Measurements from ENCODE around the gene FXYD6. TPM values are rescaled to one million over a fixed set of nuclear protein-coding genes. Genes with fewer than 3 reads are reported as not detected.

FXYD6 gene
- polyA plus RNA-seq, 1 of the 3 experiments (the other 2 are of a cell fraction) = 1.4 TPM

GRCh38 chr11:117863383-117863782 lies 13.1 kb downstream of the FXYD6 start:
- Histone ChIP-seq H3K9ac (no peak overlapping the region), H4K20me1 (ENCODE audit: insufficient read depth) (no peaks in the 10 kb centered on the region), H3F3A (replicated peaks; ENCODE audit: insufficient read depth) (no peaks in the 10 kb centered on the region), H3K27me3 (ENCODE audit: insufficient read depth) (peaks cover 5% of the 10 kb centered on the region; the same call in 1 of the 2 replicates), H3K4me1 (ENCODE audit: control insufficient read depth in 1 of 2, insufficient read depth in 2 of 2, low read depth in 1 of 2, low read length in 1 of 2) (peaks cover 0 to 27% of the 10 kb centered on the region in 2 experiments; a peak in 2 of 4 replicates), H3K9me2 (no peaks in the 10 kb centered on the region), H3K4me3 (ENCODE audit: low read depth in 2 of 2, low read length in 1 of 2) (no peak overlapping the region), H3K9me3 (no peaks in the 10 kb centered on the region), H3K36me3 (replicated peaks in 1 of 2; ENCODE audit: control insufficient read depth in 1 of 2, insufficient read depth in 2 of 2, low read length in 1 of 2) (no peaks in the 10 kb centered on the region), H3K4me2 (no peak overlapping the region), H3K79me2 (ENCODE audit: insufficient read depth) (no peaks in the 10 kb centered on the region), H2AFZ (ENCODE audit: low read depth) (no peak overlapping the region), H3K27ac (ENCODE audit: low read depth in 2 of 2, low read length in 1 of 2) (no peak overlapping the region)
- ChIA-PET CTCF (interaction anchor here (4.2 kb wide), 1 partner anchor 83 kb away, joined by 36 read pairs; no protein-coding TSS in a partner anchor), POLR2A (no interaction called here)
- TF ChIP-seq ELF1 (IDR thresholded peaks at IDR 0.05) (no peak), JUND (IDR thresholded peaks at IDR 0.05) (no peak), NFIC (IDR thresholded peaks at IDR 0.05; ENCODE audit: borderline replicate concordance) (no peak), USF2 (IDR thresholded peaks at IDR 0.05; ENCODE audit: borderline replicate concordance, low read depth, low read length) (no peak), RFX5 (IDR thresholded peaks at IDR 0.05; ENCODE audit: low read length) (no peak), GABPA (IDR thresholded peaks at IDR 0.05; ENCODE audit: low read depth) (no peak)
- TF ChIP-seq, protein P1, sequence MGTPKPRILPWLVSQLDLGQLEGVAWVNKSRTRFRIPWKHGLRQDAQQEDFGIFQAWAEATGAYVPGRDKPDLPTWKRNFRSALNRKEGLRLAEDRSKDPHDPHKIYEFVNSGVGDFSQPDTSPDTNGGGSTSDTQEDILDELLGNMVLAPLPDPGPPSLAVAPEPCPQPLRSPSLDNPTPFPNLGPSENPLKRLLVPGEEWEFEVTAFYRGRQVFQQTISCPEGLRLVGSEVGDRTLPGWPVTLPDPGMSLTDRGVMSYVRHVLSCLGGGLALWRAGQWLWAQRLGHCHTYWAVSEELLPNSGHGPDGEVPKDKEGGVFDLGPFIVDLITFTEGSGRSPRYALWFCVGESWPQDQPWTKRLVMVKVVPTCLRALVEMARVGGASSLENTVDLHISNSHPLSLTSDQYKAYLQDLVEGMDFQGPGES (IDR thresholded peaks at IDR 0.05; ENCODE audit: low read depth, low read length) = no peak
- 82% methylated on average over 1 of the region's 1 CpG for WGBS (ENCODE audit: low lambda C conversion rate)
- DNase-seq = no peak

DNA sequence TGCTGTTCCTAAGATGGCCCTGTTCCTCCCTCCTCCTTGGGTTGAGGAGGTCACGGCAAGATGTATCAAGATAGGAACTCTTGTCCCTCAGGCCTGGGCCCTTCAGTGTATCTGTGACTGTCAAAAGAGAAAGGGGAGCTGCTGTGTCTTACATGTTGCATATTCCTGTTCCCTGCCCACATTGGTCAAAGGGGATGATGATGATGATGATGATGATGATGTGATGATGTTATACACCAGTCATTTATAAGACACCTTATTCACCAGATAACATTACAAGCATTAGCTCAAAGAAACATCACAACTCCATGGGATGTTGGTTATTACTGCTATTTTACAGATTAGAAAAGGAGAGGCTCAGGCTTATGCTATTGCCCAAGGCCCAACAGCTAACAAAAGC lies 13.7 kb downstream of the FXYD6 start:
- POLR2A ChIA-PET = no interaction called here
- H3K9ac ChIP-seq = no peak overlapping the region
- no peaks in the 10 kb centered on the region for H3K79me2 ChIP-seq (ENCODE audit: insufficient read depth)
- H3K27ac ChIP-seq (ENCODE audit: low read depth in 2 of 2, low read length in 1 of 2) = no peak overlapping the region
- no peak overlapping the region for H3K4me3 ChIP-seq (ENCODE audit: low read depth in 2 of 2, low read length in 1 of 2)
- no peak overlapping the region for H3K4me2 ChIP-seq
- H3K4me1 ChIP-seq (ENCODE audit: control insufficient read depth in 1 of 2, insufficient read depth in 2 of 2, low read depth in 1 of 2, low read length in 1 of 2) = peaks cover 0 to 23% of the 10 kb centered on the region in 2 experiments; a peak in 2 of 4 replicates
- DNase-seq = no peak
- H3K36me3 ChIP-seq (replicated peaks in 1 of 2; ENCODE audit: control insufficient read depth in 1 of 2, insufficient read depth in 2 of 2, low read length in 1 of 2) = no peaks in the 10 kb centered on the region
- no peak overlapping the region for H2AFZ ChIP-seq (ENCODE audit: low read depth)
- TF ChIP-seq GATA2 (CRISPR knock-in tag; IDR thresholded peaks at IDR 0.05) = no peak
- TF ChIP-seq, protein P2, sequence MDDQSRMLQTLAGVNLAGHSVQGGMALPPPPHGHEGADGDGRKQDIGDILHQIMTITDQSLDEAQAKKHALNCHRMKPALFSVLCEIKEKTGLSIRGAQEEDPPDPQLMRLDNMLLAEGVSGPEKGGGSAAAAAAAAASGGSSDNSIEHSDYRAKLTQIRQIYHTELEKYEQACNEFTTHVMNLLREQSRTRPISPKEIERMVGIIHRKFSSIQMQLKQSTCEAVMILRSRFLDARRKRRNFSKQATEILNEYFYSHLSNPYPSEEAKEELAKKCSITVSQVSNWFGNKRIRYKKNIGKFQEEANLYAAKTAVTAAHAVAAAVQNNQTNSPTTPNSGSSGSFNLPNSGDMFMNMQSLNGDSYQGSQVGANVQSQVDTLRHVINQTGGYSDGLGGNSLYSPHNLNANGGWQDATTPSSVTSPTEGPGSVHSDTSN (IDR thresholded peaks at IDR 0.05) = no peak
- no peaks in the 10 kb centered on the region for H3F3A ChIP-seq (replicated peaks; ENCODE audit: insufficient read depth)
- no peaks in the 10 kb centered on the region for H4K20me1 ChIP-seq (ENCODE audit: insufficient read depth)
- WGBS (ENCODE audit: low lambda C conversion rate) = 40% methylated on average over 1 of the region's 1 CpG
- CTCF ChIA-PET = interaction anchor here (1.2 to 4.2 kb wide), 3 partner anchors 14 to 84 kb away, joined by 5 to 36 read pairs (median 18); partner anchors contain the start of gene FXYD6
- peaks cover 5% of the 10 kb centered on the region; the same call in 1 of the 2 replicates for H3K27me3 ChIP-seq (ENCODE audit: insufficient read depth)
- H3K9me3 ChIP-seq = no peaks in the 10 kb centered on the region
- H3K9me2 ChIP-seq = no peaks in the 10 kb centered on the region
